Measurements from ENCODE around the gene S1PR2. TPM values are rescaled to one million over a fixed set of nuclear protein-coding genes. Genes with fewer than 3 reads are reported as not detected.

S1PR2 gene
- total and polyA plus RNA-seq, 7 donors = 1.2 to 13.0 (median 7.1) TPM

DNA sequence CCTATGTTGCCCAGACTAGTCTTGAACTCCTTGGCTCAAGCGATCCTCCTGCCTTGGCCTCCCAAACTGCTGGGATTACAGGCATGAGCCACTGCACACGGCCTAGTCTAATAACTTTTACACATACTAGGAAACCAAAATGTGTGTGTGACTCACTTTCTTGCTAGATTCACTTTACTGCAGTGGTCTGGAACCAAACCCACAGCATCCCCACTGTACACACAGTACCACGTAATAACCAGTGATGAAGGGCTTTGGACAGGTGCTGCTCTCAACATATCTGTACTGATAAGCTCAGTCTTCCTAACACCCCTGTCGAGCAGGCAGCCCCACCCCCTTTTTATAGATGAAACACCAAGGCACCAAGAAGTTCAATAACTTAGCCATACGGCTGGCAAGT, 41.5 kb downstream of the S1PR2 start:
- Histone ChIP-seq H3K9me3 (no peaks in the 10 kb centered on the region), H3K36me3 (peaks cover 0 to 12% (median 6%) of the 10 kb centered on the region in 4 donors), H3K4me3 (no peak overlapping the region), H3K27ac (no peak overlapping the region), H3K27me3 (no peaks in the 10 kb centered on the region), H3K4me1 (peaks cover under 1 to 15% (median 14%) of the 10 kb centered on the region in 4 donors)
- intact Hi-C loops (cut with DNase I) = loop anchor here (10.0 kb wide), 1 partner anchor 145 kb away; the partner anchor contains the start of genes ICAM3 and RAVER1
- DNase-seq = no peak
- TF ChIP-seq, protein P1, sequence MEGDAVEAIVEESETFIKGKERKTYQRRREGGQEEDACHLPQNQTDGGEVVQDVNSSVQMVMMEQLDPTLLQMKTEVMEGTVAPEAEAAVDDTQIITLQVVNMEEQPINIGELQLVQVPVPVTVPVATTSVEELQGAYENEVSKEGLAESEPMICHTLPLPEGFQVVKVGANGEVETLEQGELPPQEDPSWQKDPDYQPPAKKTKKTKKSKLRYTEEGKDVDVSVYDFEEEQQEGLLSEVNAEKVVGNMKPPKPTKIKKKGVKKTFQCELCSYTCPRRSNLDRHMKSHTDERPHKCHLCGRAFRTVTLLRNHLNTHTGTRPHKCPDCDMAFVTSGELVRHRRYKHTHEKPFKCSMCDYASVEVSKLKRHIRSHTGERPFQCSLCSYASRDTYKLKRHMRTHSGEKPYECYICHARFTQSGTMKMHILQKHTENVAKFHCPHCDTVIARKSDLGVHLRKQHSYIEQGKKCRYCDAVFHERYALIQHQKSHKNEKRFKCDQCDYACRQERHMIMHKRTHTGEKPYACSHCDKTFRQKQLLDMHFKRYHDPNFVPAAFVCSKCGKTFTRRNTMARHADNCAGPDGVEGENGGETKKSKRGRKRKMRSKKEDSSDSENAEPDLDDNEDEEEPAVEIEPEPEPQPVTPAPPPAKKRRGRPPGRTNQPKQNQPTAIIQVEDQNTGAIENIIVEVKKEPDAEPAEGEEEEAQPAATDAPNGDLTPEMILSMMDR (IDR thresholded peaks at IDR 0.05) = no peak
- no peak for TF ChIP-seq POLR2A (IDR thresholded peaks at IDR 0.05)
- WGBS, 2 donors = 70 to 80% methylated on average over 5 of the region's 5 CpGs

DNA sequence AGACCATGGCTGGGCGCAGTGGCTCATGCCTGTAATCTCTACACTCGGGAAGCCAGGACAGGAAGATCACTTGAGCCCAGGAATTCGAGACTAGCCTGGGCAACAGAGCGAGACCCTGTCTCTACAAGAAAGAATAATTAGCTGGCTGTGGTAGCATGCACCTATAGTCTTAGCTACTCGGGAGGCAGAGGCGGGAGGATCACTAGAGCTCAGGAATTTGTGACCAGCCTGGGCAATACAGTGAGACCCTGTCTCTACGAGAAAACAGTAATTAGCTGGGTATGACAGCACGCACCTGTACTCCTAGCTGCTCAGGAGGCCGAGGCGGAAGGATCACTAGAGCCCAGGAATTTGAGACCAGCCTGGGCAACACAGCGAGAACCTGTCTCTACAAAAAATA, 43.8 kb downstream of the S1PR2 start:
- Histone ChIP-seq H3K4me1 (no peaks in the 10 kb centered on the region), H3K4me3 (no peak overlapping the region), H3K9me3 (no peaks in the 10 kb centered on the region), H3K27ac (no peak overlapping the region), H3K36me3 (peaks cover 0 to 17% (median 6%) of the 10 kb centered on the region in 4 donors), H3K27me3 (no peaks in the 10 kb centered on the region)
- 92% methylated on average over 11 of the region's 11 CpGs for WGBS, 2 donors
- TF ChIP-seq POLR2A (IDR thresholded peaks at IDR 0.05) (no peak), EP300 (IDR thresholded peaks at IDR 0.05) (no peak)
- TF ChIP-seq, protein P1 (IDR thresholded peaks at IDR 0.05) = no peak
- intact Hi-C loops (cut with DNase I) = no loop called here
- no peak for DNase-seq

DNA sequence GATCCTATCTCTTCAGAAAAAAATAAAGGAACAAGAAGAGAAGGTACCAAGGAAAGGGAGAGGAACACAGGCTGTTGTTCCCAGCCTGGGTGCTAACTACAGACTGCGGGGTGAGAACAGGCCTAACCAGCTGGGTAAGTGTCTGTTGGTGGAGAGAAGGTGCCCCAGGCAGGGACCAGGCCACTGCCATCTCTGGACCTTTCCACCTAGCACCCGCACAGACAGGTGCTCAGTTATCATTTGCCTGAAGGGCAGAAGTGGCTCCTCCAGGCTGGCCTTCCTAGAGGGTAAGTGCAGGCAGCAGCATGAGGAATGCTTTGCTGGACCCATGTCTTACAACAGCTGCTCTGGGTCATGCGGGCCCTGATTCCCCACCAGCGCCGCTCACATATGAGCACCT, 46.5 kb downstream of the S1PR2 start:
- H3K27me3 ChIP-seq = no peaks in the 10 kb centered on the region
- no peak overlapping the region for H3K27ac ChIP-seq
- no peaks in the 10 kb centered on the region for H3K4me1 ChIP-seq
- DNase-seq = no peak
- intact Hi-C loops (cut with DNase I) = no loop called here
- peaks cover 0 to 39% (median 12%) of the 10 kb centered on the region in 4 donors for H3K36me3 ChIP-seq
- no peaks in the 10 kb centered on the region for H3K9me3 ChIP-seq
- H3K4me3 ChIP-seq = no peak overlapping the region
- TF ChIP-seq, protein P1 (IDR thresholded peaks at IDR 0.05) = no peak
- TF ChIP-seq EP300 (IDR thresholded peaks at IDR 0.05) (no peak), POLR2A (IDR thresholded peaks at IDR 0.05) (no peak), POLR2AphosphoS5 (IDR thresholded peaks at IDR 0.05) (no peak)
- 85 to 92% methylated on average over 5 of the region's 5 CpGs for WGBS, 2 donors

DNA sequence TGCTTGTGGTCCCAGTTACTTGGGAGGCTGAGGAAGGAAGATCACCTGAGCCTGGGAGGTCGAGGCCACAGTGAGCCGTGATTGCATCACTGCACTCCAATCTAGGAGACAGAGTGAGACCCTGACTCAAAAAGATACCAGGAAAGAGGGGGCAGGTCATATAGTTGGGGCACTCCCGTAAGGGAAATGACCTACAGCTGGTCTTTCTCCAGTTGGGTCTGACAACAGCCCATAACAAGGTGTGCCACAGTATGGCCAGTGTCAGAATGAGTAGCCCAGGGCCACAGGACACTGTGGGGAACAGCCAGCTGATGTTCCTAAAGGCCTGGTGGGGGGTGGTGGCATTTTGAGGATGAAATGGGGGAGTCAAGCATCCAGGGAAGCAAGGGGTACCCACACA, 47.2 kb downstream of the S1PR2 start:
- no peak overlapping the region for H3K27ac ChIP-seq
- TF ChIP-seq POLR2AphosphoS5 (IDR thresholded peaks at IDR 0.05) (no peak), EP300 (IDR thresholded peaks at IDR 0.05) (no peak), POLR2A (IDR thresholded peaks at IDR 0.05) (no peak)
- TF ChIP-seq, protein P1 (IDR thresholded peaks at IDR 0.05) = no peak
- H3K36me3 ChIP-seq = peaks cover 0 to 45% (median 13%) of the 10 kb centered on the region in 4 donors
- H3K27me3 ChIP-seq = no peaks in the 10 kb centered on the region
- no peaks in the 10 kb centered on the region for H3K4me1 ChIP-seq
- intact Hi-C loops (cut with DNase I) = no loop called here
- no peak for DNase-seq
- H3K4me3 ChIP-seq = no peak overlapping the region
- WGBS, 2 donors = 84 to 87% methylated on average over 3 of the region's 3 CpGs
- H3K9me3 ChIP-seq = no peaks in the 10 kb centered on the region

DNA sequence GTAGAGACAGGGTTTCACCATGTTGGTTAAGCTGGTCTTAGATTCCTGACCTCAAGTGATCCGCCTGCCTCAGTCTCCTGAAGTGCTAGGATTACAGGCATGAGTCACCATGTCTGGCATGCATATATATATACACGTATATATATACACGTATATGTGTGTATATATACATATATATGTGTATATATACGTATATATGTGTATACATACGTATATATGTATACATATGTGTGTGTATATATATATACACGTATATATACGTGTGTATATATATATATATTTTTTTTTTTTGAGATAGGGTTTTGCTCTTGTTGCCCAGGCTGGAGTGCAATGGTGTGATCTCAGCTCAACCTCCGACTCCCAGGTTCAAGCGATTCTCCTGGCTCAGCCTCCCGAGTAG, 48.3 kb downstream of the S1PR2 start:
- TF ChIP-seq POLR2A (IDR thresholded peaks at IDR 0.05) (no peak), EP300 (IDR thresholded peaks at IDR 0.05) (no peak), POLR2AphosphoS5 (IDR thresholded peaks at IDR 0.05) (no peak)
- H3K36me3 ChIP-seq = peaks cover 0 to 54% (median 17%) of the 10 kb centered on the region in 4 donors
- no peak overlapping the region for H3K27ac ChIP-seq
- intact Hi-C loops (cut with DNase I) = no loop called here
- no peak for DNase-seq
- no peaks in the 10 kb centered on the region for H3K9me3 ChIP-seq
- H3K27me3 ChIP-seq = no peaks in the 10 kb centered on the region
- 91 to 92% methylated on average over 10 of the region's 10 CpGs for WGBS, 2 donors
- no peaks in the 10 kb centered on the region for H3K4me1 ChIP-seq
- H3K4me3 ChIP-seq = no peak overlapping the region
